LoVo (cell line): ENCODE results near the gene GRK2.

Experiments
- DNase-seq: peaks from one replicate; pipeline ENCODE4 v3.0.0-alpha.2; 2016; ENCODE audit warnings: low spot score

GRK2 gene

DNA sequence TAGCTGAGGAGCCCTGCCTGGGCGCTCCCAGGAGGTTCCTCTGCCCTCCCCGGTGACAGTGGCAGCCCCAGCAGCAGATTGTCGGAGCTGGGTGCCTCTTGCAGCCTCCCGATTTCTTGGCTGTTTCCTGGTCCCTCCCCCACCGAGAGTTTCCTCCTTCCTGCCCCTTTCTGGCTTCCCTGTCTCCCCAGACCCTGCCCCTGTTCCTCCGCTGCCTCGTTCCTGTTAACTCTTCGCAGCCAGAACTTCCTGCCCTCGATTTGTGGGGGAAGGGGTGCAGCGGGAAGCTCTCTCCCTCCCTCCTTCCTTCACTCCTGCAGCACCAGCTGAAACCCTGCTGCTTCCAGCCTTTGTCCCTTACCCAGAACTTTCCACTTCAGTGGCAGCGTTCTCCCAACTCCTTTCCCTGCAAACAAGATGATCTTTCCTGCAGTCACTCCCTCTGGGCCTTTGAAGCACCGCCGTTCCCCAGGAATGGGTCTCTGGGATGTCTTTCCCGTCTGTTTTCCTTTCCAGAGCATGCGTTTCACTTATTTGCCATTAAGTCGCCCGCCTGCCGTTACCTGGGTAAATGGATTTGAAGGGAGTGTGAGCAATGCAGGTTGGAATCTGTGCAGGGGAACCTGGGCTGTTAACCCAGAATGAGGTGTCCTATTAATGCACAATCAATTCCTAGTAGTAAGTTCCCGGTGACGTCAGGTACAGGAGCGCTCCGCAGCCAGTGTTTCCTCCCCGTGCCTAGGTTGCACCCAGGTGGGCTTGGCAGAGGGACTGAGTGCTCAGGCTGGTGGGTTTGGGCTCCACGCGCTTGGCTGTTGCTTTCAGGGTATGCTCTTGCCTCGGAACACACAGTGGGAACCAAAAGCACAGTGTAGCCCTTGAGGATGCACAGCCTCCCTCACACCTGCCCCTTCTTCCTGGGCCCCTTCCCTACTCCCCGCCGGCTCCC lies 4.3 kb downstream of the GRK2 start:
- no peak for DNase-seq

- no peak for DNase-seq
These were observed 4.9 kb downstream of the GRK2 start for GRCh38 chr11:67271205-67271540.

DNA sequence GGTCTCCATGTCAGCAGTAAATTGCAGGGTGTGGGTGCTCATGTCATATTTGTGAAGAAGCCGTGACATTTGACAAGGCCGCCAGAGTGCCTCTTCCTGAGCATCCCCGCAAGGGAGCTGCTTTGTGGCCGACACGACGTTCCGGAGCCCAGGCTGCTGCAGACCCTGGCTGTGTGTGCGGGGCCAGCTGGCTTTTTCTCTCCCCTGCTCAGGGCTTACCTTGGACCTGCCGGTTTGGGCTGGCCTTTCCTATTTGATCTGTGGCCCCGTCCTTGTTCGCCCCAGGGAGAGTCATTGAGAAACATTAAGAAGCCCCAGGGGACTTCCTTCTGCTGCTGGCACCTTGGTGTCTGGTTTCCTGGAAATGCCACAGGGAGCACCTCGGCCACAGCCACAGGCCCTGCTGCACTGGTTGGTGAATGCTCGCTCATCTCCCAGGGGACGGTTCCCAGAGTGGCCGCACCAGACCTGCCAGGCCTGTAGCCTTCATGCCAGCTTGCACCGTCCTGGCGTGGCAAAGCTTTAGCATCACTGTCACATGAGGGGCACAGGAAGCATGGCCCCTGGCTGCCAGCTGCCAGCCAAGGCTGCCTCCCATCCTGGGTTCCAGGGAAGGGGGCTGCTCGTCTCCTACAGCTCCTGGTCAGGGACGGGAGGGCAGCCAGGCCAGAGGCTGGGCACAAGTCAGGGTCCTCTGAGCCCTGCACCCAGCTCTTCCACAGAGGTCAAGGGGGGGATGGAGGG lies 5.4 kb downstream of the GRK2 start:
- no peak for DNase-seq

DNA sequence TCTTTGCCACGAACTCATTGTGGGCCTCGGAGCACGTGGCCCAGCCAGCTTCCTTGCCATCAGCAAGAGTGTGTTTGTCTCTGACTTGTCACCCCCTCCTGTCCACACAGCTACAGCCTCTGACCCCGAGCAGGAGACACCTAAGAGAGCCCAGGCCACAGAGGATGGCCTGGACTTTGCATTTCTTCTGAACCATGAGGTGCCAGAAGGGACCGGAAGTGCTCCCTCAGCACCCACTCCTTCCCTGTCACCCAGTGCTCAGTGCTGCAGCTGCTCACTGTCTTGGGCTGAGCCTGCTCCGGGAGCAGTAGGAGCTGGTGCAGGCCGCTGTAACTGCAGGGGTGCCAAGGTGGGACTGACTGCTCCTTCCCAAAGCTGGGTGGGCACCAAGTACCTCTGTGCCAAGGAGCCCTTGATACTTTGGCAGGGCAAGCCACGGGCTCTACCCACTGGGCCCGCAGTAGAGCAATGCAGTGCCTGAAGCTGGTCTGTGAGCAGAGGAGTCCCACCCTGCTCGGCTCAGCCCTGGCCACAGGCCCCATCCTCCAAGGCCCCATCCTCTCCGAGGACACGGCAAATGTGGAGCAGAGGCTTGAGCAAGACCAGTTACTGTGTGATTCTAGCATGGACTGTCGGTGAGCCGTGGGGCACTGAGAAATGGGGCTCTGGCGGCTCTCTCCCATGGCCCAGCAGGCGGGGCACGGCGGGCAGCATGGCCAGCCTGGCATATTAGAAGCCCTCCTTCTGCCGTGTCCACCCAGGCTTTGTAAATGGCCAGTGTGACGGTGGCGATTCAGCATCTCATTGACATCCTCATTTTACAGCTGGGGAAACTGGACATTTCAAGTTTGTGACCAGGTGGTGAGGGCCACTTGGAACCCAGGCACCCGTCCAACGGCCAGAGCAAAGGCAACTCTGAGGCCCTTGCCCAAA lies 6.3 kb downstream of the GRK2 start:
- no peak for DNase-seq

DNA sequence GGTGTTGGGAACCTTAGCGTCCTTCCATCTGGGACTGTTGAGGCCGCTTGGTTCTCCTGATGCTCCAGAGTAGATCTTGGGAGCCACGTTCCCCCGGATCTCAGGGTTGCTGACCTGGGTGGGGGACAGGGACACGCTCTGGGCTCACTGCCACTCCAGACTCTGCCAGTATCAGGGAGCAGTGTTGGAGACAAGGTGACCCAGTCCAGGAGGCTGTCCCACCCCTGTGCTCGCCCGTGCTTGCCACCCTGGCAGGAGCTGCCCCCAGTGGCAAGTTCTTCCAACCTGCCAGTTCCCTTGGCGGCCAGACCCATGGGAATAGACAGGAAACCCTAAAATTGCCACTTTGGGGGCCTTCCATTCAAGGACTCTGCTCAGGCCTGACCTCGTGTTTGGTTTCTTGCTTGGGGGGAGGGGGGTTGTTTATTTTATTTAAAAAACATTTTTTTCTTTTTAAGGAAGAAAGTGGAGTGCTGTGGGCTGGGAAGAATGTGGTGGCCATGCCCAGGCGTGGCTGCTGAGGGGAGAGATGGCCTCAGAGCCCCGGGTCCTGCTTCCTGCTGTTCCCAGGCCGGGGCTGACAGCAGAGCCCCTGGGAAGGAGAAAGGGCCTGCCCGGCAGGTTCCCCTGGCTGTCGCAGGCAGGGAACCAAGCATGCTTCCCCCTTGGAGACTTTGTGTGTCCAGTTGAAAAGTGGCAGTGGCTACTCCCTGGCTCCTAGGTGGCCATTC lies 7.2 kb downstream of the GRK2 start:
- no peak for DNase-seq

DNA sequence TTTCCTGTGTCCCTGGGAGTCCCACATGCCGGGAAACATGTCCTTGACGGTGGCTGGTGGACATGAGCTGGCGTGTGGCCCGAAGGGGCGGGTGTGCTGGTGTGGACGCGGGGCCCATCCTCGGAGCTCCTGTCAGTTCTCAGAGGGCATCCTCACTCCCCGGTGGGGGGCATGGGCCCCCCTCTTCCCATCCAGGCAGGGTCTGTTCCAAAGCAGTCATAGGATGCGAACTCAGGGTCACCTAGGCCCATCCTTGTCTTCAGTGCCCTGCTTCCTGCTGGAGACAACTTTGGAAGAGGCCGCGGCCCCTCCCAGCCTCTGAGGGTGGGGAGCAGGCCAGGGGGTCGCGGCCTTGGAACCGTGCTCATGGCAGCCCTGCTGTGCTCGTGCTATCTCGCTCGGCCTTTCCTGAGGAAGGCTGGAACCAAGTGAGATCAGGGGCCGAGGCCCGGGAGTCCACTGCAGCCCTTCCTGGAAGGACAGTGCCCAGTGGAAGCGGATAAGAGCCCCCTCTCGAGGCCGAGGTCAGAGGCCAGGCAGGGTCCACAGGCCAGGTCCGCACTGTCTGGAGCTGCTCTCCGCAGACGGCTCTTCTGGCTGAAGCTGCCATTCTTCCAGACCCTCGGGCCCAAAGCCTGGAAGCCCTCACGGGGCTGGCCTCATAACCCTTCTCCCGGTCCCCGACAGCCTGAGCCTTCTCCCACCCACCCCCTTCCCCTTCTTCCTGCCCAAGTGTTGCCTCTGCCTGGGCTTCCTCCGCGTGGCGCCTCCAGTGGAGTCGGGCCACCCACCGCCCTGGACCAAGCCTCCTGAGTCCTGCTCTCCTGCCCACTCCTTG lies 8.7 kb downstream of the GRK2 start:
- no peak for DNase-seq

DNA sequence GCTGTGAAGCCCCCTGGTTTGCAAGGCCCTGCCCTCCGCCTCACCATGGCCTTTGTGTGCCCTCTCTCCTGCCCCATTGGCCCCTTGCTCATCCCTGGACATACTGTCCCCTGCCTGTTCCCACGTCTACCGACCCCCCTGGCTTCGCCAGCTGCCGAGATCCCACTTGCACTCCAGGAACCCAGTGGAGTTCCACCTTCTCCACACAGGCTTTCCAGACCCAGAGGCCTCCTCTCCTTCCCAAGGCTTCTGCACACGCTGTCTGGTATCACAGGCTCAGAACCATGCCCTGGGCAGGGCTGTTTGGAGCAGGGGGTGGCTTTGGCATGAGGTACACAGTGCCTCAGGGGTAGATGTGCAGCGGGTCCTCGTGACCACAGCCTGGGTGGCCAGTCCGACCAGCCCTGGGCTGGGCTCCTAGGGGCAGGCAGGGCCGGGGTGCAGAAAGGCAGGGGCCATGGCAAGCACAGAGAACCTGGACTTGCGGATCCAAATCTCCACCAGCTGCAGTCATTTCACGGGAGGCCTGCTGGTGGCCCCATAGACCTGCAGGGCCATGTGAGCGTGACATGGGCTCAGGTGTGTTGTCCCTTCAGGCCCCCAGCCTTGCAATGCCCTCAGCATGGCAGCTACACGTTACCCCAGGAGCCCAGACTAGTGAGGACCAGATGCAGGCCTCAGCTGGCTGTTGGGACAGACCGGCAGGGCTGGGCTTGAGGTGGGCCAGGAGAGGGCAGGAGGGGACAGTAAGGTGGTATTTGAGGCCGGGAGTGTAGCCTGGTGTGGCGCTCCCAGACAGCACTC lies 9.5 kb downstream of the GRK2 start:
- no peak for DNase-seq

DNA sequence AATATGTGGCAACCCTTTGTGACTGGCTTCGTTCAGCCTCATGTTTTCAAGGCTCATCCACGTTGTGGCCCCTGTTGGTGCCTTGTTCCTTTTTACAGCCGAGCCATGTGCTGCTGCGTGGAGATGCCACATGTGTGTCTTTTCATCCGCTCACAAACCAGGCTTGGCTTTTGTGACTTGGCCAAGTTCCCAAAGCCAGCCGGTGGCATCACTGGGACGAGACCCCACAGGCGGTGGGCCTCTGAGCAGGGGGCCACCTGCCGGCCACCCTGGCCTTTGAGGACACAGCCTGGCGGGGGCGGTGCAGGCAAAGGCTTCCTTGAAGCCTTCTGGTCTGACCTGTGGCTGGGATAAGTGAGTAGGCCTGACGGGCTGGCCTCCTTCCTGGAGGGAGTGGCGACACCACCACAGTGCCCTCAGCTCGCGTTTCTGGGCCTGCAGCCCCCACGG lies 10.5 kb downstream of the GRK2 start:
- DNase-seq, result no peak

DNA sequence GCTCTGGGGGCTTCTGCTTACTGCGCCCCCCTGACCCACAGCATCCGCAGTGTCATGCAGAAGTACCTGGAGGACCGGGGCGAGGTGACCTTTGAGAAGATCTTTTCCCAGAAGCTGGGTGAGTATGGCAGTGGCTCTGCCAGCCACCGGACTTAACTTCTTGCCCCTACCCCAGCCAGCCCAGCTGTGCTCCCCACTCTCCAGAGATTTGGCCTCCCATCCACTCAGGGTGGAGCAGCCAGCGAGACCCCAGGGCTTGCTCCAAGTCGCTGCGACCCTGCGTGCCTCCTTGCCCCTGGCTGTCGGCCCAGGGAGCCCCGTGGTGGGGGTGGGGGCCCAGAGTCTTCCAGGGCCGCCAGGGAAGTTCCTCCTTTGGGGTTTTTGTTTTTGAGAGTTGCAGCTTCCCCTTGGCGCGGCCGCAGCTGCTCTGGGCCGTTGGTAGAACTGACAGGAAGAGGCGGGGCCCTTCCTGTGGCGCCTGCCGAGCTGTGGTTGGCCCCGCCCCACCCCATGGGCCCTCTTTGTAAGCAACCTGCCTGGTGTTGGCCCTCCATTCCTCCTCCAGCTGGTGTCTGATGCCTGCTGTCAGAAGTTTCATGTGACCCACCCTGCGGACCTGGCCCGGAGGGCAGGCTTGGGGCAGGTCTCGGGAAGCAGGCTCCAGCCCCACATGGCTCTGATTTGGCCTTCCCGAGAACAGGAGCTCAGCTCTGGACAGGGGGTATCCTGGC lies 11.1 kb downstream of the GRK2 start:
- no peak for DNase-seq

GRCh38 chr11:67278135-67278938 lies 12.1 kb downstream of the GRK2 start:
- no peak for DNase-seq

- no peak for DNase-seq
These were observed 12.8 kb downstream of the GRK2 start for GRCh38 chr11:67278939-67279588.

DNA sequence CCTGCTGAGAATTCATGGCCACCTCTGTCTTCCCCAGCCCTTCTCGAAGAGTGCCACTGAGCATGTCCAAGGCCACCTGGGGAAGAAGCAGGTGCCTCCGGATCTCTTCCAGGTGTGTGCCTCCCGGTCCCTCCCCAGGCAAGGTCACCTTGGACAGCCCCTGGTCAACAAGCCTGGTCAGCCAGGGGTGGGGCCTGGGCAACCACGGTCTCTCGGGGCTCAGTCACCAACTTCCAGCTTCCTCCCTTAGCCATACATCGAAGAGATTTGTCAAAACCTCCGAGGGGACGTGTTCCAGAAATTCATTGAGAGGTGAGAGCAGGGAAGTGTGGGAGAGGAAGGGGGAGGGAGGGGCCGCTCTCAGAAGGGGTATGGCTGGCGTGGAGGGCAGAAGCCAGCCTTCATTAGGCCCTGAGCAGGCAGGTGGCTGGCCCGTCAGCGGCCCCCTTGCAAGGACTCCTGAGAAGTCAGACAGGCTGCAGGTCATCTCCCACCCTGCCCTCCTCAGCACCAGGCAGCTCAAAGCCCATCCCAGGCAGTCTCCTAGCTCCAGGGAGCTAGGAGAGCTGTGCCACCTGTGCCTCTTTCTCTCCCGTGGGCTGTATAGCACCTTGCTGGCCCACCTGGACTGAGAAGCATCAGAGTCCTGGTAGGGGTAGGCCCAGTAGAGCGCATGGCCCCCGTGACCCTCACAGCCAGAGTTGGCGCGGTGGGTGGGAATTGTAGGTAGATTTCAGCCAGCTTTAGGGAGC lies 13.5 kb downstream of the GRK2 start:
- DNase-seq, result no peak

GRCh38 chr11:67280341-67280787 lies 14.1 kb downstream of the GRK2 start:
- DNase-seq, result no peak

GRCh38 chr11:67280788-67281551 lies 14.7 kb downstream of the GRK2 start:
- DNase-seq, result no peak

DNA sequence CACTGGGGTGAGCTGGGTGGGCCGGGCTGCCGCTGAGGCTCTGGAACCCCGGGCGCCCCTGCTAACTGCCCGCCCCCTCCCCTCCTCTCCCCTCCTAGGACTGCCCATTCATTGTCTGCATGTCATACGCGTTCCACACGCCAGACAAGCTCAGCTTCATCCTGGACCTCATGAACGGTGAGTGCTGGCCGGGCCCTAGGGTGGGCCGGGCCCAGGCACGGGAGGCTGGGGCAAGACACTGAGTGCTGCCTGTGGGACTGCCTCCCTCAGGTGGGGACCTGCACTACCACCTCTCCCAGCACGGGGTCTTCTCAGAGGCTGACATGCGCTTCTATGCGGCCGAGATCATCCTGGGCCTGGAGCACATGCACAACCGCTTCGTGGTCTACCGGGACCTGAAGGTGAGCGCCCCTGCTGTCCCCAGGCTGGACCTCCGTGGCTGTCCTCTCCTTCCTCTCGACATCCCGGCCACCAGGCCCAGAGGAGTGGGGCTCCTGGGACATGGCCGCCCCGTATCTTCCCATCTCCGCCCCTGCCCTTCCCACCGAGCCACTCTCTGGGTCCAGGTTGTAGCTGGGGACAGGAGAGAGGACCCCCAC lies 15.4 kb downstream of the GRK2 start:
- DNase-seq, result no peak
